Prostate gland (tissue), 2 donors: ENCODE measurements around the gene CEMIP.

Experiments used
- POLR2A ChIP-seq: fragments of 450-650 bp; IDR thresholded peaks from one replicate; pipeline ENCODE4 v1.6.1; 2016; ENCODE audit warnings: antibody characterized with exemption, mild to moderate bottlenecking
- POLR2AphosphoS5 ChIP-seq: sonication (generic); formaldehyde crosslinking; IDR thresholded peaks from one replicate; pipeline ENCODE4 v1.6.1; 2017; ENCODE audit warnings: antibody characterized with exemption
- TF ChIP-seq, protein P1 (sequence below), 4 experiments: fragments of 200-600 bp in 2 of 4; fragments of 450-650 bp in 2 of 4; sonication (generic) in 2 of 4; IDR thresholded peaks; 1 replicate in 3 of 4; 2 replicates in 1 of 4; pipeline ENCODE4 v1.5.1; 2016 to 2019; ENCODE audit warnings: antibody characterized with exemption in 4 of 4, mild to moderate bottlenecking in 2 of 4, moderate library complexity in 2 of 4

DNA sequence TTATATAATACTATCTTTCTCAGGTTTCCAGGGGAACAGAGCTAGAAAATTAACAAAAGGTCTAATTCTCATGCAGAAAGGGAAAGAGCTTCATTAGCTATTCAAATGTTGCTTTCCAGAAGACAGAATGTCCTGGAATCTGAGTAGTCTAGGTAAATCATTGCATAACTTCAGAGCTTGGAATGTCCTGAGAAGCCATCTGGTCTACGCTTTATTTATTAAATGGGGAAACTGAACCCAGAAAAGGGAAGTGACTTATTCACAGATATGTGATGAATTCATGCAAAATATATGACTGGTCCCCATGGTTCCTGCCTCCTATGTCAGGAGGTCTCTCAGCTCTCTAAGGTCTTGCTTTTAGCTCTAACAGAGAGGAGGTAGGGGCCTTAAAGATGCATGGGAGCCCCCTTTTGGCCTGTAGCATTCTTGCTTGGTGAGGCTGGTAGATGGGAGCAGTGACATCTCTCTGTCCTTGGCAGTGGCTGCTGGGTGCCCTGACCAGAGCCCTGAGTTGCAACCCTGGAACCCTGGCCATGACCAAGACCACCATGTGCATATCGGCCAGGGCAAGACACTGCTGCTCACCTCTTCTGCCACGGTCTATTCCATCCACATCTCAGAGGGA lies 99.2 kb downstream of the CEMIP start:
- TF ChIP-seq, protein P1, sequence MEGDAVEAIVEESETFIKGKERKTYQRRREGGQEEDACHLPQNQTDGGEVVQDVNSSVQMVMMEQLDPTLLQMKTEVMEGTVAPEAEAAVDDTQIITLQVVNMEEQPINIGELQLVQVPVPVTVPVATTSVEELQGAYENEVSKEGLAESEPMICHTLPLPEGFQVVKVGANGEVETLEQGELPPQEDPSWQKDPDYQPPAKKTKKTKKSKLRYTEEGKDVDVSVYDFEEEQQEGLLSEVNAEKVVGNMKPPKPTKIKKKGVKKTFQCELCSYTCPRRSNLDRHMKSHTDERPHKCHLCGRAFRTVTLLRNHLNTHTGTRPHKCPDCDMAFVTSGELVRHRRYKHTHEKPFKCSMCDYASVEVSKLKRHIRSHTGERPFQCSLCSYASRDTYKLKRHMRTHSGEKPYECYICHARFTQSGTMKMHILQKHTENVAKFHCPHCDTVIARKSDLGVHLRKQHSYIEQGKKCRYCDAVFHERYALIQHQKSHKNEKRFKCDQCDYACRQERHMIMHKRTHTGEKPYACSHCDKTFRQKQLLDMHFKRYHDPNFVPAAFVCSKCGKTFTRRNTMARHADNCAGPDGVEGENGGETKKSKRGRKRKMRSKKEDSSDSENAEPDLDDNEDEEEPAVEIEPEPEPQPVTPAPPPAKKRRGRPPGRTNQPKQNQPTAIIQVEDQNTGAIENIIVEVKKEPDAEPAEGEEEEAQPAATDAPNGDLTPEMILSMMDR (IDR thresholded peaks at IDR 0.05) = no peak
- TF ChIP-seq POLR2A = no peak
- TF ChIP-seq POLR2AphosphoS5 = no peak
